Measurements from ENCODE around the gene DNAJB13.

DNAJB13 gene

GRCh38 chr11:73974604-73975478 is 24.0 kb downstream of the DNAJB13 start:
- no peak for DNase-seq (ENCODE audit: low spot score)
- POLR2A ChIA-PET (ENCODE audit: low non-redundant PET): no interaction called here
- no peak for TF ChIP-seq CTCF (conservative IDR thresholded peaks at IDR 0.05; ENCODE audit: low read depth)
- H3K27ac ChIP-seq: peak overlapping the region; percentile 77
- CTCF ChIA-PET: no interaction called here

- POLR2A ChIA-PET (ENCODE audit: low non-redundant PET): no interaction called here
- no peak for TF ChIP-seq CTCF (conservative IDR thresholded peaks at IDR 0.05; ENCODE audit: low read depth)
- CTCF ChIA-PET: no interaction called here
- H3K27ac ChIP-seq: peak overlapping the region; percentile 77
- no peak for DNase-seq (ENCODE audit: low spot score)
Measured at GRCh38 chr11:73975479-73975757, 24.6 kb downstream of the DNAJB13 start.

GRCh38 chr11:73976451-73977151 is 25.8 kb downstream of the DNAJB13 start:
- ChIA-PET POLR2A (ENCODE audit: low non-redundant PET) (no interaction called here), CTCF (interaction anchor here (1.4 kb wide), 1 partner anchor 10 kb away, joined by 3 read pairs; no protein-coding TSS in a partner anchor)
- no peak for TF ChIP-seq CTCF (conservative IDR thresholded peaks at IDR 0.05; ENCODE audit: low read depth)
- DNase-seq (ENCODE audit: low spot score): no peak
- no peak overlapping the region for H3K27ac ChIP-seq

GRCh38 chr11:73977856-73978519 is 27.2 kb downstream of the DNAJB13 start:
- no peak overlapping the region for H3K27ac ChIP-seq
- ChIA-PET POLR2A (ENCODE audit: low non-redundant PET) (no interaction called here), CTCF (no interaction called here)
- no peak for DNase-seq (ENCODE audit: low spot score)
- TF ChIP-seq CTCF (conservative IDR thresholded peaks at IDR 0.05; ENCODE audit: low read depth): no peak

- ChIA-PET CTCF (interaction anchor here (0.6 kb wide), 2 partner anchors 29 to 733 kb away, joined by 3 to 4 read pairs; no protein-coding TSS in a partner anchor), POLR2A (ENCODE audit: low non-redundant PET) (no interaction called here)
- TF ChIP-seq CTCF (conservative IDR thresholded peaks at IDR 0.05; ENCODE audit: low read depth): no peak
- DNase-seq (ENCODE audit: low spot score): no peak
- H3K27ac ChIP-seq: no peak overlapping the region
Measured at GRCh38 chr11:73978576-73979086, 27.8 kb downstream of the DNAJB13 start.
